ENCODE measurements around the gene FOXC2. TPM values are rescaled to one million over a fixed set of nuclear protein-coding genes. Genes with fewer than 3 reads are reported as not detected.
A peak's percentile ranks its signal among the peaks of the same experiment; 100 is the strongest.

The FOXC2 gene
- total RNA-seq, 1 donor from 2014 or later: 57.2 TPM

- peak in 1 of 2 donors; percentile 80 for DNase-seq (ENCODE audit: low spot score in 2 of 2)
- H3K4me3 ChIP-seq: peak overlapping the region; percentile 49 to 53
- no peak for TF ChIP-seq CTCF (IDR thresholded peaks at IDR 0.05)
- no peaks in the 10 kb centered on the region for H3K9me3 ChIP-seq
- intact Hi-C loops (cut with DNase I): no loop called here
- H3K27ac ChIP-seq: peak overlapping the region; percentile 77 to 94
- no peaks in the 10 kb centered on the region for H3K36me3 ChIP-seq
- no peaks in the 10 kb centered on the region for H3K27me3 ChIP-seq
- peaks cover 4 to 34% of the 10 kb centered on the region in 2 donors for H3K4me1 ChIP-seq
Measured at GRCh38 chr16:86604436-86605193, 38.0 kb downstream of the FOXC2 start.

GRCh38 chr16:86605950-86606349 lies 39.3 kb downstream of the FOXC2 start:
- H3K27me3 ChIP-seq: no peaks in the 10 kb centered on the region

GRCh38 chr16:86608301-86608747 lies 41.7 kb downstream of the FOXC2 start:
- peak in 2 of 3 experiments; percentile 27 to 43 for TF ChIP-seq CTCF (IDR thresholded peaks at IDR 0.05)
- Histone ChIP-seq H3K27me3 (no peaks in the 10 kb centered on the region), H3K27ac (peak overlapping the region; percentile 92 to 94), H3K9me3 (no peaks in the 10 kb centered on the region), H3K4me3 (no peak overlapping the region), H3K4me1 (peaks cover 15 to 45% of the 10 kb centered on the region in 2 donors), H3K36me3 (no peaks in the 10 kb centered on the region)
- intact Hi-C loops (cut with DNase I): loop anchor here (2.0 kb wide), 1 partner anchor 24 kb away; no protein-coding TSS in a partner anchor
- DNase-seq (ENCODE audit: low spot score in 2 of 2): peak in 1 of 2 donors; percentile 80

More at GRCh38 chr16:86605950-86606349, 39.3 kb downstream of the FOXC2 start:
- no peak for TF ChIP-seq CTCF (IDR thresholded peaks at IDR 0.05)
- no peak for DNase-seq (ENCODE audit: low spot score in 2 of 2)
- no peak overlapping the region for H3K4me3 ChIP-seq
- peak overlapping the region; percentile 77 to 94 for H3K27ac ChIP-seq
- peaks cover 12 to 44% of the 10 kb centered on the region in 2 donors for H3K4me1 ChIP-seq
- intact Hi-C loops (cut with DNase I): no loop called here
- no peaks in the 10 kb centered on the region for H3K9me3 ChIP-seq
- no peaks in the 10 kb centered on the region for H3K36me3 ChIP-seq

- H3K4me3 ChIP-seq: peak overlapping the region in 1 of 2 donors; percentile 2
- no peak for DNase-seq (ENCODE audit: low spot score in 2 of 2)
- no peaks in the 10 kb centered on the region for H3K27me3 ChIP-seq
- H3K27ac ChIP-seq: peak overlapping the region; percentile 92 to 94
- TF ChIP-seq CTCF (IDR thresholded peaks at IDR 0.05): no peak
- peaks cover 15 to 48% of the 10 kb centered on the region in 2 donors for H3K4me1 ChIP-seq
- intact Hi-C loops (cut with DNase I): loop anchor here (2.0 kb wide), 1 partner anchor 24 kb away; no protein-coding TSS in a partner anchor
- H3K9me3 ChIP-seq: no peaks in the 10 kb centered on the region
- no peaks in the 10 kb centered on the region for H3K36me3 ChIP-seq
Measured at GRCh38 chr16:86609115-86609514, 42.5 kb downstream of the FOXC2 start.

GRCh38 chr16:86609661-86610060 lies 43.0 kb downstream of the FOXC2 start:
- Histone ChIP-seq H3K27me3 (no peaks in the 10 kb centered on the region), H3K4me1 (peaks cover 15 to 46% of the 10 kb centered on the region in 2 donors), H3K27ac (peak overlapping the region; percentile 92 to 94)

More at GRCh38 chr16:86609661-86610060, 43.0 kb downstream of the FOXC2 start:
- Histone ChIP-seq H3K4me3 (peak overlapping the region in 1 of 2 donors; percentile 2), H3K9me3 (no peaks in the 10 kb centered on the region), H3K36me3 (no peaks in the 10 kb centered on the region)
- intact Hi-C loops (cut with DNase I): loop anchor here (2.0 kb wide), 2 partner anchors 25 to 55 kb away; no protein-coding TSS in a partner anchor
- DNase-seq (ENCODE audit: low spot score in 2 of 2): no peak
- TF ChIP-seq CTCF (IDR thresholded peaks at IDR 0.05): no peak

Data from ascending aorta (tissue), 2 donors.